A549 (cell line): ENCODE measurements around the gene HSD17B2.

Experiments used
- CEBPB ChIP-seq, 2 experiments: fragments of >200 bp in 1 of 2; sonication (Bioruptor Twin) in 1 of 2; formaldehyde crosslinking in 1 of 2; IDR thresholded peaks; 2 replicates each; pipeline ENCODE4 v1.6.1; 2012 to 2016
- CHD2 ChIP-seq: fragments of 150-350 bp; IDR thresholded peaks from 2 replicates; pipeline ENCODE4 v1.6.1; 2014; ENCODE audit warnings: low read length; ENCODE audit not compliant: partially characterized antibody
- CTCF ChIP-seq: fragments of >200 bp; sonication (Bioruptor Twin); formaldehyde crosslinking; IDR thresholded peaks from 3 replicates; pipeline ENCODE4 v1.5.1; 2016
- JUN ChIP-seq, 2 experiments: fragments of >200 bp; sonication (Bioruptor Twin); formaldehyde crosslinking; IDR thresholded peaks; 2 replicates in 1 of 2; 3 replicates in 1 of 2; pipeline ENCODE4 v1.6.1; 2016 to 2017
- MAZ ChIP-seq: fragments of 150-350 bp; IDR thresholded peaks from 2 replicates; pipeline ENCODE4 v1.6.1; 2014; ENCODE audit warnings: antibody characterized with exemption, low read depth, low read length, borderline replicate concordance
- POLR2A ChIP-seq: IDR thresholded peaks from 2 replicates; pipeline ENCODE4 v1.6.1; 2012; ENCODE audit warnings: mild to moderate bottlenecking, low read length
- RAD21 ChIP-seq, 2 experiments: fragments of >200 bp in 1 of 2; sonication (Bioruptor Twin) in 1 of 2; formaldehyde crosslinking in 1 of 2; IDR thresholded peaks in 1 of 2; conservative IDR thresholded peaks in 1 of 2; 2 replicates in 1 of 2; 3 replicates in 1 of 2; pipeline ENCODE4 v1.6.1; 2012 to 2018; ENCODE audit warnings: inconsistent platforms in 1 of 2
- RARB ChIP-seq: fragments of 250-450 bp; sonication (Bioruptor Pico); IDR thresholded peaks from 2 replicates; pipeline ENCODE4 v1.8.0; 2021; ENCODE audit warnings: mild to moderate bottlenecking, moderate library complexity
- REST ChIP-seq: fragments of 200-600 bp; sonication (generic); IDR thresholded peaks from 2 replicates; pipeline ENCODE4 v1.6.1; 2016; ENCODE audit warnings: antibody characterized with exemption, mild to moderate bottlenecking, moderate library complexity
- SMC3 ChIP-seq: fragments of >200 bp; sonication (Bioruptor Twin); formaldehyde crosslinking; IDR thresholded peaks from 3 replicates; pipeline ENCODE4 v1.6.1; 2018; ENCODE audit warnings: inconsistent platforms
- USF2 ChIP-seq: fragments of 450-650 bp; IDR thresholded peaks from 2 replicates; pipeline ENCODE4 v1.6.1; 2014; ENCODE audit warnings: antibody characterized with exemption

- TF ChIP-seq POLR2A (no peak), CTCF (no peak), CEBPB (IDR thresholded peaks at IDR 0.05) (no peak), JUN (IDR thresholded peaks at IDR 0.05) (no peak), RARB (CRISPR knock-in tag) (no peak), SMC3 (no peak), REST (no peak), RAD21 (conservative IDR thresholded peaks at IDR 0.05 in 1 of 2, IDR thresholded peaks at IDR 0.05 in 1 of 2) (no peak), CHD2 (no peak), USF2 (no peak), MAZ (no peak)
Measured at GRCh38 chr16:82011199-82011641, 23.8 kb upstream of the HSD17B2 start, which contains the start of gene SDR42E1.
